ENCODE results near the gene PRAME.
"Not testable (repeated sequence)": the region's sequence is repeated elsewhere in the genome, so short reads cannot be mapped to it uniquely, and the experiment has no call there.

Gene PRAME

DNA sequence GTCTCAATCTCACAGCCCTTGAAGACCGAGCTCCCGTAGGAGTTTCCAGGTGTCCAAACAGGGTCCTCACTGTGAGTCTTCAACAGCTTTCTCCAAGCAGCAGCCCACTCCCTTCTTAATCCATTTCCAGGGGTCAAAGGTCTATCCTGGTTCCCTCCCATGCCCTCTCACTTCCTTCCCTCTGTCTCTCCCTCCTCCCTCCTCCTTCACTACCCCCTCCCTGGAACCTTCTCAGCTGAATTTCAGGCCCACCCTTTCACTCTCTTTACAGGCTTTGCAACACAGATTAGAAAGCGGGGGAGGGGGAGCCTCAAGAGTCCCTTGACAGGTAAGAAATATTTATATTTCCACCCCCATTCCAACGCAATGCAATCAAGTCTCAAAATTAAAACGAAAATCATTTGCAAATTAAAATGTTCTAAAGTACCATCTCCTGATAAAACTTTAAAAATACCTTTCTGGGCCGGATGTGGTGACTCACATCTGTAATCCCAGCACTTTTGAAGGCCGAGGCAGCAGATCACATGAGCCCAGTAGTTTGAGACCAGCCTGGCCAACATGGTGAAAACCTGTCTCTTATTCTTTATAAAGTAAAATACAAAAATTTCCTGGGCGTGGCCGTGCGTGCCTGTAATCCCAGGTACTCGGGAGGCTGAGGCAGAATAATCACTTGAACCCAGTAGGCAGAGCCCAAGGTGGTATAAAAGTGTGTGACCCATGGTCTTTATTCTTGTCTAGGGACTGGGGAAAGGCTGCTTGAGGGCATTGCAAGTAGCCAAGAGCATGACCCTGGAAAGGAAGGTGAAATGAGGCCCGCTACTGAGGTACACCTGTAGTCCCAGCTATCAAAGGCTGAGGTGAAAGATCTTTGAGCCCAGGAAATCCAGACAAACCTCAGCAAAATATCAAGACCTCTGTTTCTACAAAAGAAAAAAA is 38.1 kb downstream of the PRAME start:
- no peak for DNase-seq (ENCODE audit: low read depth)

DNA sequence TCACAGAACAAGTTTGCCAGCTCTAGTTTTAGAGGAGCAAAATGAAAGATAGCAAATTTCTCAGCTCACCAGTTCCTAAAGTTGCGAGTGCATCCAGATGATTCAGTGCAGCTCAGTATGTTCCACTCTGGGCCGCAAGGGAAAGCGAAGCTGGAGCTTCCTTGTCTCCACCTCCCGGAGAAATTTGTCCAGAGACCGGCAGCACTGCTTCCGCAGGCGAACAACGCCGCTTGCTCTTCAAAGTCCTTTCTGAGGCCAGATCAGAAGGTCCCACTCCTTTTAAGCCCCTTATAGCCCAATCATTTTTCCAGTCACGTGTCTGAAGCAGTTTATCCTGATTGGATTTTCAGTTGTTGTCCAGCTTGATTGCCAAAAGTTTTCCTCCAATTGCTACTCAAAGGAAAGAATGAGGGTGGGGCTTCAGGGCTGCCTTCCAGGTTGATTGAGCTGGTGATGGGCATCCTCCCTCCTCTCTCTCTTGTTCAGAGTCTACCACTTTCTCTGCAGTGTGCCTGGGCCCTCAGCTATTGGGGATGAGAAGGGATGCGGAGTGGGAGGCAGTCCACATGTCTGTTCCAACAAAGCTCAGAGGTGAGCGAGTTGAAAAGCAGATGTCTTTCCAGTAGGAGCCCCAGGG is 38.9 kb downstream of the PRAME start, which contains the start of gene ZNF280A:
Gene ZNF280A (minus strand): TSS at position 251 of the 637 bp plus-strand sequence. CDS start 4,640 bp downstream, outside the sequence.
- no peak for DNase-seq (ENCODE audit: low read depth)

- no peak for DNase-seq (ENCODE audit: low read depth)
Measured at GRCh38 chr22:22519591-22519990, 39.5 kb downstream of the PRAME start.

DNA sequence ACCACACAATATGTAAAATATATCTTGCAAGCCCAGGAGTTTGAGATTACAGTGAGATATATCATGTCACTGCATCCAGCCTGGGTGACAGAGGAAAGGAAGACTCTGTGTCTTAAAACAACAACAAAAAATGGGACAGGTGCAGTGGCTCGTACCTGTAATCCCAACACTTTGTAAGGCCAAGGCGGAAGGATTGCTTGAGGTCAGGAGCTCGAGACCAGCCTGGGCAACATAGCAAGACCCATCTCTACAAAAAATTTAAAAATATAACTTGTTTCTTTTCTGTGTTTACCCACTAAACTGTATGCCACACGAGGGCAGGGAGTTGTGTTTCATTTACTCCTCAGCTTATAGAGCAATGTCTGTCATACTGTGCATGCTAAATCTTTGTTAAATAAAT is 42.1 kb downstream of the PRAME start:
- DNase-seq (ENCODE audit: low read depth) = no peak

DNA sequence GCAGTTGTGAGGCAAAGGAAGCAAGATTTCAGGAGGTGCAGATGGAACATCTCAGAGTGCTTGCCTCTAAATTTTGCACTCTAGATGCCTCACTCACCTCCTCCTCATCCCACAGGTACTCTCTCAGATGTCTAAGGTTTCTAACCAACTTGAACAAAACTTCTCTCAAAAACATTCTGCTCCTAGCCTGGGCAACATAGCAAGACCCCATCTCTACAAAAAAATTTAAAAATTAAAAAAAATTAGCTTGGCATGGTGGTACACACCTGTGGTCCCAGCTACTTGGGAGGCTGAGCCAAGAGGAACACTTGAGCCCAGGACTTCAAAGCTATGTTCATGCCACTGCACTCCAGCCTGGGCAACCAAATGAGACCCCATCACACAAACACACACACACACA is 43.2 kb downstream of the PRAME start:
- no peak for DNase-seq (ENCODE audit: low read depth)

DNA sequence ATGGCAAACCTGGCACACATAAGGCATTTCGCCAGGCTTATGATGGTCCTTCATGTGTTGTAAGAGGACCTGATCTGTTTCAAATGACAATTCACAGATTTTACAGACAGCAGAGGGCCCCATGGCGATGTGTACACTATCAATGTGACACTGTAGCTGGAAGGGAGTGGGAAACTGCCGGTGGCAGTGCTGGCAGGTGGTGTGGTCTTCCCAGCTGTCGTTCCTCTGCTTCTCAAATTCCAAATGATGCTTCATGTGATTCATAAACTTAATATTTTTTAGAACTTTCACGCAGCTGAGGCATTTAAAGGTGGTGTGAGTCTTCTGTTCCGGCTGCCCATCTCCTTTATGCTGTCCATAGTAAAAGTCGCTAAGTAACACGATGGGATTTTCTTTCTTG is 44.6 kb downstream of the PRAME start:
- DNase-seq (ENCODE audit: low read depth) = not testable (repeated sequence)

GRCh38 chr22:22513619-22514018 is 45.4 kb downstream of the PRAME start:
- no peak for DNase-seq (ENCODE audit: low read depth)

GRCh38 chr22:22512951-22513350 is 46.1 kb downstream of the PRAME start:
- no peak for DNase-seq (ENCODE audit: low read depth)

GRCh38 chr22:22510833-22511232 is 48.2 kb downstream of the PRAME start:
- DNase-seq (ENCODE audit: low read depth) = not testable (repeated sequence)

DNA sequence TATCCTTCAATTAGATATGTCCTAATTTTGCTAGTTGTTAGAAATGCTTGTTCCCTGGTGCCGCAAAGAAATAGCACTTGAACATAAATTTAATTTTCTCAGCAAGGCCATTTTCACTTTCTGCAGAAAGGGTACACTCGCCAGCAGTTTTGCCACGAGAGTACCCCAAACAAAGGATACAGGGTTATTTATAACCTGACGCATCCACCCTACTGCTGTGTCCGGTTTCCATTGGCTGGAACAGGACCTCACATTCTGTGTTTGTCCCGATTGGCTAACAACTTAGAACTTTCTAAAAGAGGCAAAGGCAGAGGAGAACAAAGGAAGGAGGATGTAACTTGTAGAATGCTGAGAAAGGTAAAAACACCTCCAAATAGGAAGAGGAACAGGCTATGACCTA is 49.2 kb downstream of the PRAME start:
- DNase-seq (ENCODE audit: low read depth) = not testable (repeated sequence)

DNA sequence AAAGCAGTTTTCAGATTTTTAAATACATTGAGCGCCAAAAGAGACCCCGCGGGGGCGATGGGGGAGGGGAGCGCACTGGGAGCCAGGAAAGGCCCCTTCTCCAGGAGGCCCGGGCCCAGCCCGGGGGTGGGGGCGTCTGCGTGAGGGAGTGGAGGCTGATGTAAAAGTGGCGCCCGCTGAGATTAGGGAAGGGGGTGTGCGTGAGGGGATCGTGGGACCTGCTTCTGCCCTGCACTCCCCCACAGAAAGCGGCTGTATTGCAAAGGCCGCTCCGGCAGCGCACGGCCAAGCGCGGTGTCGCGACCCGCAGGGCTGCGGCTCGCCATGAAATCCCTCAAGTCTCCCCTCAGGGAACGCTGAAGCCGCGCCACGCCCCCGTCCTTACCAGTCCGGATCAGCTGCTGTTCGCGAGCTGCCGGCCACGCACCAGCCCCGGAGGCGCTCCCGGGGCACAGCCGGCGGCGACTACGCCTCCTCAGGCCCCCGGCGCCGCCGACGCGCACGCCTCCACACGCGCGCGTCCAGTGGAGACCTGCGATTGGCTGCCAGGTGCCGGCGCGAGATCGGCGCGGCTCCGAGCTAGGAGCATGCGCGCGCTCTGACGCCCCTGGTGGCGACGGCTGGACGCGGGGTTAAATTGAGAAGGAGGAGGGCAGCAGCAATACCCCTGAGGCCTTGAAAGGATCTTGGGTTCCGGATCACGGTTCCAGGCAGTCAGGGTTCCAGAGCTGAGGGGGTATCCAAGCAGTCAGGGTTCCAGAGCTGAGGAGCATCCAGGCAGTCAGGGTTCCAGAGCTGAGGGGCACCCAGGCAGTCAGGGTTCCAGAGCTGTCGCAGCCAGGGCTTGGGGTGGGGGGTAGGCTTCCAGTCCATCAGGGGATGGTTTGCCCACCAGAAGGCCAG is 50.5 kb downstream of the PRAME start, which contains the start of gene ZNF280B:
Gene ZNF280B (minus strand): TSS at position 469 of the 903 bp plus-strand sequence. CDS start 19,344 bp downstream, outside the sequence.
- peak; percentile 23 for DNase-seq (ENCODE audit: low read depth)

DNA sequence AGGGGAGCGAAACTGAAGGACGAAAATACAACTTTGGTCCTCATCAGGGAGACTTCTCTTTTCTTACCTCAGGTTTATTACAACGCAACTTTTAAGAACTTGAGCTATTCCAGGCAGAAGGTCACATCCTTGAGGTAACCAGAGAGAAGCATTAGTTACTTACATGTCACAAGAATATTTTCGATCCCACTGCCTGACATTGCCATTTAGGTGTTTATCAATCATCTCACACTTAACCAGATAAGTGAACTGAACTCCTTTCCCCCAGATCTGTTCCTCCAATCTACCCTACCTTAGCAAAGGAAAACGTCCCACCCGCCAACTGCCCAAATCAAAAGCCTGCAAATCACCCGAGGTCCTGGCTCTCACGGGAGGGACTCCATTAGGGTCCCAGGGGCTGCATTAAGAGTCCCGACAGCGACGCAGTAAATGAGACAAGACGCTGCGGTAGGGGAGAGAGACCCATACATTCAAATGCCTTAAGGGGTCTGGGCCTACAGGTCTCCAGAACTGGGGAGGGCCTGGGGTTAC is 51.3 kb downstream of the PRAME start:
- DNase-seq (ENCODE audit: low read depth) = no peak

- no peak for DNase-seq (ENCODE audit: low read depth)
Measured at GRCh38 chr22:22506736-22507135, 52.3 kb downstream of the PRAME start.

DNA sequence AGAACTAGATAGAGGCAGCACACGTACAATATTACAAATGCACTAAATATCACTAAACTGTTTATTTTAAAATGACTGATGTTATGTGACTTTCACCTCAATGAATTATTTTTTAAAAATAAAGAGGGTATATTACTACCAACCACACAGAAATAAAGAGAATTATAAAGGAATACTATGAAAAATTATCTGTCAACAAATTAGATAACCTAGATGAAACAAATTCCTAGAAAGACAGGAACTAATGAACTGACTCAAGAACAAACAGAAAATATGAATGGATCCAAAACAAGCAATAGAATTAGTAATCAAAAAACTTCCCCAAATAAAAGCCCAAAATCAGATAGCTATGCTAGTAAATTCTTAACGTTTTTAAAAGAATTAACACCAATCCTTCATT is 60.8 kb downstream of the PRAME start:
- no peak for DNase-seq (ENCODE audit: low read depth)
